HepG2 (cell line): ENCODE data around the gene ATG4D. TPM values are rescaled to one million over a fixed set of nuclear protein-coding genes. Genes with fewer than 3 reads are reported as not detected.

Experiments used
- ASH2L ChIP-seq: fragments of 300-600, 200-600 bp; sonication (generic); IDR thresholded peaks from 2 replicates; pipeline ENCODE4 v1.7.0; 2017; ENCODE audit warnings: low read depth, mild to moderate bottlenecking, moderate library complexity, mixed read lengths, low read length; ENCODE audit not compliant: insufficient read length
- ELF1 ChIP-seq: sonication (generic); formaldehyde crosslinking; IDR thresholded peaks from 2 replicates; pipeline ENCODE4 v1.4.0; 2020; ENCODE audit warnings: missing genetic modification reagents
- FLYWCH1 ChIP-seq: sonication (generic); formaldehyde crosslinking; IDR thresholded peaks from 2 replicates; pipeline ENCODE4 v1.8.1; 2023; ENCODE audit warnings: mild to moderate bottlenecking, missing genetic modification reagents
- FOXK1 ChIP-seq: sonication (generic); formaldehyde crosslinking; IDR thresholded peaks from 2 replicates; pipeline ENCODE4 v1.4.0; 2020; ENCODE audit warnings: low read depth, missing genetic modification reagents, borderline replicate concordance
- HINFP ChIP-seq: sonication (generic); formaldehyde crosslinking; IDR thresholded peaks from 2 replicates; pipeline ENCODE4 v1.4.0; 2020; ENCODE audit warnings: low read depth, mild to moderate bottlenecking, missing genetic modification reagents
- MIER3 ChIP-seq: IDR thresholded peaks from 2 replicates; pipeline ENCODE4 v1.6.1; 2016; ENCODE audit warnings: missing compliant biosample characterization, borderline replicate concordance
- MYC ChIP-seq: sonication (generic); formaldehyde crosslinking; IDR thresholded peaks from 2 replicates; pipeline ENCODE4 v1.9.0; 2021; ENCODE audit warnings: missing genetic modification reagents, borderline replicate concordance
- NR2F6 ChIP-seq, 2 experiments: IDR thresholded peaks; 2 replicates each; pipeline ENCODE4 v1.6.1; 2016; ENCODE audit warnings: antibody characterized with exemption in 1 of 2, mild to moderate bottlenecking in 1 of 2
- RARG ChIP-seq: sonication (generic); formaldehyde crosslinking; IDR thresholded peaks from 2 replicates; pipeline ENCODE4 v1.4.0; 2020; ENCODE audit warnings: low read depth, mild to moderate bottlenecking, missing genetic modification reagents
- SALL1 ChIP-seq: sonication (generic); formaldehyde crosslinking; IDR thresholded peaks from 2 replicates; pipeline ENCODE4 v1.8.0; 2022; ENCODE audit warnings: mild to moderate bottlenecking, missing genetic modification reagents
- SRSF1 ChIP-seq: fragments of 200-400 bp; formaldehyde crosslinking; optimal IDR thresholded peaks from 2 replicates; pipeline ENCODE3; 2017; ENCODE audit warnings: mild to moderate bottlenecking, low read depth, low read length, moderate library complexity
- SRSF4 ChIP-seq: fragments of 200-400 bp; formaldehyde crosslinking; IDR thresholded peaks from one replicate; pipeline ENCODE4 v1.6.1; 2018; ENCODE audit warnings: mild to moderate bottlenecking, low read depth, low read length, moderate library complexity; ENCODE audit not compliant: poor library complexity, severe bottlenecking
- SRSF9 ChIP-seq: fragments of 200-400 bp; formaldehyde crosslinking; IDR thresholded peaks from 2 replicates; pipeline ENCODE4 v1.6.1; 2018; ENCODE audit warnings: borderline replicate concordance, mild to moderate bottlenecking, low read depth, low read length; ENCODE audit not compliant: insufficient read depth, poor library complexity, severe bottlenecking
- TAF1 ChIP-seq: sonication (generic); formaldehyde crosslinking; IDR thresholded peaks from 2 replicates; pipeline ENCODE4 v1.4.0; 2020; ENCODE audit warnings: missing genetic modification reagents
- TARDBP ChIP-seq: sonication (generic); formaldehyde crosslinking; IDR thresholded peaks from 2 replicates; pipeline ENCODE4 v1.8.0; 2022; ENCODE audit warnings: mild to moderate bottlenecking, missing genetic modification reagents
- ZBTB39 ChIP-seq: sonication (generic); formaldehyde crosslinking; IDR thresholded peaks from 2 replicates; pipeline ENCODE4 v1.5.0; 2020; ENCODE audit warnings: missing genetic modification reagents
- ZBTB46 ChIP-seq: sonication (generic); formaldehyde crosslinking; IDR thresholded peaks from 2 replicates; pipeline ENCODE4 v1.4.0; 2020; ENCODE audit warnings: mild to moderate bottlenecking, missing genetic modification reagents, borderline replicate concordance
- ZC3H13 ChIP-seq: sonication (generic); formaldehyde crosslinking; IDR thresholded peaks from 2 replicates; pipeline ENCODE4 v1.8.1; 2023; ENCODE audit warnings: mild to moderate bottlenecking, missing genetic modification reagents, moderate library complexity
- ZNF136 ChIP-seq: sonication (generic); formaldehyde crosslinking; IDR thresholded peaks from 2 replicates; pipeline ENCODE4 v1.8.1; 2022; ENCODE audit warnings: low read depth, mild to moderate bottlenecking, moderate library complexity, missing genetic modification reagents
- ZNF333 ChIP-seq: sonication (generic); formaldehyde crosslinking; IDR thresholded peaks from 2 replicates; pipeline ENCODE4 v1.4.0; 2020; ENCODE audit warnings: mild to moderate bottlenecking, missing genetic modification reagents, borderline replicate concordance
- ZNF768 ChIP-seq: sonication (generic); formaldehyde crosslinking; IDR thresholded peaks from 2 replicates; pipeline ENCODE4 v1.4.0; 2020; ENCODE audit warnings: missing genetic modification reagents
- ZNF772 ChIP-seq: sonication (generic); formaldehyde crosslinking; IDR thresholded peaks from 2 replicates; pipeline ENCODE4 v1.5.0; 2020; ENCODE audit warnings: mild to moderate bottlenecking, missing genetic modification reagents
- polyA plus RNA-seq, 8 experiments: library from polyadenylated mRNA; depleted of rRNA in 3 of 8; stranded (reverse) in 7 of 8; unstranded in 1 of 8; fragments of >200 nt; fragmentation: Illumina TruSeq in 4 of 8; extraction: Trizol in 4 of 8; gene quantifications; 2 replicates each; pipeline versions ENCODE4 v1.2.1 to v1.2.3, GENCODE V29; 2011 to 2016; ENCODE audit warnings: low read depth in 4 of 8, missing spikeins in 1 of 8, mixed read lengths in 1 of 8; ENCODE audit not compliant: insufficient read depth in 1 of 8
- total RNA-seq, 5 experiments: library from RNA; depleted of rRNA; stranded (reverse); fragments of >200 nt; fragmentation: Illumina TruSeq; extraction: Trizol; gene quantifications; 2 replicates each; pipeline ENCODE4 v1.2.3, GENCODE V29; 2016; ENCODE audit warnings: low read depth in 1 of 5
- TF ChIP-seq, protein P1 (sequence below): sonication (generic); formaldehyde crosslinking; IDR thresholded peaks from 2 replicates; pipeline ENCODE4 v1.9.0; 2021; ENCODE audit warnings: missing genetic modification reagents, mild to moderate bottlenecking, borderline replicate concordance

ATG4D gene
- total and polyA plus RNA-seq, 2 of the 13 experiments (the other 11 are each of a cell fraction or from before 2014, with no cell fraction given) = 17.8 to 19.0 TPM

DNA sequence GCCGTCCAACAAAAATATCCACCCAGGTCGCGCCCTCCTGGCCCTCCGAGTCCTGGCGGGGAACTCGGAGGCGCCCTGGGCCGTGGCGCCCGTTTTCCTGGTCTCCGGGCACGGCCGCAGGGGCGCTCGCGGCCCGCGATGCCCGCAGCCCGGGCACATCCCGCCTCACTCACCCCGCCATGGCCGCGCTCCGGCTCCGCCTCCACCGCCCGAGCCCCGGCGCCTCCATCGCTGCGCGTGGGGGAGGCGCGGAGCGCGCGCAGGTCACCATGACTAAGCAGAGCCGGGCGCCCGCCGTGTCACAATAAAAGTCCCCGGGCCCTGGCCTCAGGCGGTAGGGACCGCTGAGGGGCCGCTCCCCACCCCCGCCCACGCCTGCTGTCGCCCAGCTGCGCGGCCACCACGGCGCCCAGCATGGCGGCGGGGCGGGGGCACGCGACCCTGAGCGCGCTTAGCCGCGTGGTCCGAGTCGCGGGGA is 41.1 kb upstream of the ATG4D start (continued):
- 0 out of 2 replicates have a peak, but pooled peaks have one; percentile 23 for TF ChIP-seq ZBTB39 (CRISPR knock-in tag)
- TF ChIP-seq SRSF4 = no peak
- TF ChIP-seq HINFP (CRISPR knock-in tag) = peak; percentile 46; the same call in 1 of the 2 replicates
- TF ChIP-seq SALL1 = peak; percentile 61; the same call in 1 of the 2 replicates
- TF ChIP-seq NR2F6 (IDR thresholded peaks at IDR 0.05) = no peak; the same call in 1 of the 2 replicates
- peak; percentile 15; the same call in 1 of the 2 replicates for TF ChIP-seq NR2F6 (CRISPR knock-in tag; IDR thresholded peaks at IDR 0.05)
- TF ChIP-seq FOXK1 (CRISPR knock-in tag) = no peak
- TF ChIP-seq FLYWCH1 = 0 out of 2 replicates have a peak, but pooled peaks have one; percentile 47
- TF ChIP-seq TARDBP = peak; percentile 68; the same call in 1 of the 2 replicates
- TF ChIP-seq ZBTB46 (CRISPR knock-in tag) = 0 out of 2 replicates have a peak, but pooled peaks have one; percentile 50
- TF ChIP-seq ZNF136 (CRISPR knock-in tag) = no peak
- peak; percentile 76 for TF ChIP-seq TAF1 (CRISPR knock-in tag)
- peak; percentile 49; the same call in 1 of the 2 replicates for TF ChIP-seq MIER3 (CRISPR knock-in tag)
- TF ChIP-seq MYC (CRISPR knock-in tag) = peak; percentile 92
- TF ChIP-seq ZC3H13 (CRISPR knock-in tag) = peak; percentile 70; the same call in 1 of the 2 replicates
- TF ChIP-seq SRSF1 = peak; percentile 9
- no peak for TF ChIP-seq ZNF768 (CRISPR knock-in tag)
- peak; percentile 73 for TF ChIP-seq ASH2L
- peak; percentile 38; the same call in 1 of the 2 replicates for TF ChIP-seq RARG (CRISPR knock-in tag)
- TF ChIP-seq ZNF333 (CRISPR knock-in tag) = 0 out of 2 replicates have a peak, but pooled peaks have one; percentile 32
- peak; percentile 33; the same call in 1 of the 2 replicates for TF ChIP-seq ZNF772 (CRISPR knock-in tag)
- TF ChIP-seq, protein P1, sequence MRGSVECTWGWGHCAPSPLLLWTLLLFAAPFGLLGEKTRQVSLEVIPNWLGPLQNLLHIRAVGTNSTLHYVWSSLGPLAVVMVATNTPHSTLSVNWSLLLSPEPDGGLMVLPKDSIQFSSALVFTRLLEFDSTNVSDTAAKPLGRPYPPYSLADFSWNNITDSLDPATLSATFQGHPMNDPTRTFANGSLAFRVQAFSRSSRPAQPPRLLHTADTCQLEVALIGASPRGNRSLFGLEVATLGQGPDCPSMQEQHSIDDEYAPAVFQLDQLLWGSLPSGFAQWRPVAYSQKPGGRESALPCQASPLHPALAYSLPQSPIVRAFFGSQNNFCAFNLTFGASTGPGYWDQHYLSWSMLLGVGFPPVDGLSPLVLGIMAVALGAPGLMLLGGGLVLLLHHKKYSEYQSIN (CRISPR knock-in tag) = no peak
- TF ChIP-seq SRSF9 = no peak
- no peak; the same call in 1 of the 2 replicates for TF ChIP-seq ELF1 (CRISPR knock-in tag)
